HG02642 (cell line): Measurements from ENCODE around the gene PCDHB8.
"Not testable (repeated sequence)": the region's sequence is repeated elsewhere in the genome, so short reads cannot be mapped to it uniquely, and the experiment has no call there.

ENCODE experiments used
- ATAC-seq: cut with Tn5 transposase; IDR thresholded peaks from one replicate; pipeline ENCODE4 v1.9.1; 2021; ENCODE audit warnings: mild to moderate bottlenecking; ENCODE audit not compliant: unreplicated experiment, poor library complexity

The PCDHB8 gene

GRCh38 chr5:141177577-141178191 is at the start of gene PCDHB8:
Gene PCDHB8 (plus strand): TSS chr5:141177790. CDS start chr5:141178035, 245 bp downstream.
- not testable (repeated sequence) for ATAC-seq

- ATAC-seq, result no peak
Measured at GRCh38 chr5:141135030-141135717, 42.4 kb upstream of the PCDHB8 start, which contains the start of gene PCDHB5. Gene PCDHB5 (plus strand): TSS chr5:141135206. CDS start chr5:141135435, 229 bp downstream.

GRCh38 chr5:141135718-141136266 is 41.8 kb upstream of the PCDHB8 start:
- no peak for ATAC-seq

GRCh38 chr5:141137346-141137745 is 40.2 kb upstream of the PCDHB8 start:
- not testable (repeated sequence) for ATAC-seq

- no peak for ATAC-seq
Measured at GRCh38 chr5:141149812-141150211, 27.8 kb upstream of the PCDHB8 start, which contains the start of gene PCDHB6. Gene PCDHB6 (plus strand): TSS chr5:141150057. CDS start chr5:141150258, 201 bp downstream.

- ATAC-seq, result no peak
Measured at GRCh38 chr5:141150224-141150992, 27.2 kb upstream of the PCDHB8 start.

- no peak for ATAC-seq
Measured at GRCh38 chr5:141150993-141151325, 26.6 kb upstream of the PCDHB8 start.

GRCh38 chr5:141151632-141152031 is 26.0 kb upstream of the PCDHB8 start:
- not testable (repeated sequence) for ATAC-seq

- ATAC-seq, result not testable (repeated sequence)
Measured at GRCh38 chr5:141152096-141152495, 25.5 kb upstream of the PCDHB8 start.

GRCh38 chr5:141155540-141156374 is 21.8 kb upstream of the PCDHB8 start:
- no peak for ATAC-seq

- ATAC-seq, result not testable (repeated sequence)
Measured at GRCh38 chr5:141157356-141157755, 20.2 kb upstream of the PCDHB8 start.

- not testable (repeated sequence) for ATAC-seq
Measured at GRCh38 chr5:141157901-141158300, 19.7 kb upstream of the PCDHB8 start.

- no peak for ATAC-seq
Measured at GRCh38 chr5:141172381-141173204, 5.0 kb upstream of the PCDHB8 start, which contains the start of gene PCDHB7. Gene PCDHB7 (plus strand): TSS chr5:141172644. CDS start chr5:141172836, 192 bp downstream.

- ATAC-seq, result not testable (repeated sequence)
Measured at GRCh38 chr5:141174291-141175104, 3.1 kb upstream of the PCDHB8 start.

GRCh38 chr5:141175933-141176332 is 1.7 kb upstream of the PCDHB8 start:
- no peak for ATAC-seq

GRCh38 chr5:141179371-141179770 is 1.8 kb downstream of the PCDHB8 start:
- ATAC-seq, result not testable (repeated sequence)

- ATAC-seq, result not testable (repeated sequence)
Measured at GRCh38 chr5:141179876-141180275, 2.3 kb downstream of the PCDHB8 start.

GRCh38 chr5:141180313-141180712 is 2.7 kb downstream of the PCDHB8 start:
- no peak for ATAC-seq
